AG04449 (cell line): ENCODE measurements around the gene SGK2.

Experiments
- CTCF ChIA-PET: fragments of 350-600 bp; formaldehyde crosslinking; extraction: SDS; loops from one replicate; lab custom pipeline; 2021; ENCODE audit warnings: antibody characterized with exemption; lab: Yijun Ruan, JAX
- POLR2A ChIA-PET: fragments of 400-600, 350-600 bp; formaldehyde crosslinking; extraction: SDS; loops from one replicate; lab custom pipeline; 2020; ENCODE audit warnings: antibody characterized with exemption, inconsistent platforms; lab: Yijun Ruan, JAX
- DNase-seq: peaks from one replicate; pipeline ENCODE4 v3.0.0-alpha.2; 2010; ENCODE audit warnings: low read depth, low spot score
- H3K4me3 ChIP-seq: 2 replicates; pipeline ENCODE4 v1.5.1; 2011; ENCODE audit warnings: low read depth, mild to moderate bottlenecking, control low read depth, low read length
- TF ChIP-seq, protein P1 (sequence below): IDR thresholded peaks from one replicate; pipeline ENCODE4 v1.5.1; 2011; ENCODE audit warnings: mild to moderate bottlenecking, moderate library complexity, low read length, control low read depth, inconsistent platforms; ENCODE audit not compliant: insufficient read depth; ENCODE audit errors: missing control alignments

The SGK2 gene

DNA sequence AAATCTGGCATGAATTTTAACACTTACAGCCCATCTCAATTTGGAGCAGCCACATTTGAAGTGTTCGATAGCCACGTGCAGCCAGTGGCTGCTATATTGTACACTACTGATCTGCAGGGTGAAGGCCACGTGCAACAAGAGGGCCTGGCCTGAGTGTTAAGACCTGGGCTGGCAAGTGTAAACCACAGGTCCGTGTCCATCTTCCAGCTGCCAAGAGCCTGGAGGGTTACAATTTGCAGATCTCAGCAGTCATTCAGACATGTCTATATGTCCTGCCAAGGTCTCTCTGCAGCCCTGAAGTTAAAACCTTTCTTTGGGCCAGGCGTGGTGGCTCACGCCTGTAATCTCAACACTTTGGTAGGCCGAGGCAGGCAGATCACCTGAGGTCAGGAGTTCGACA, 14.1 kb downstream of the SGK2 start:
- ChIA-PET POLR2A (no interaction called here), CTCF (interaction anchor here (1.1 kb wide), 1 partner anchor 34 kb away, joined by 3 read pairs; no protein-coding TSS in a partner anchor)
- no peak overlapping the region for H3K4me3 ChIP-seq
- DNase-seq: no peak
- TF ChIP-seq, protein P1, sequence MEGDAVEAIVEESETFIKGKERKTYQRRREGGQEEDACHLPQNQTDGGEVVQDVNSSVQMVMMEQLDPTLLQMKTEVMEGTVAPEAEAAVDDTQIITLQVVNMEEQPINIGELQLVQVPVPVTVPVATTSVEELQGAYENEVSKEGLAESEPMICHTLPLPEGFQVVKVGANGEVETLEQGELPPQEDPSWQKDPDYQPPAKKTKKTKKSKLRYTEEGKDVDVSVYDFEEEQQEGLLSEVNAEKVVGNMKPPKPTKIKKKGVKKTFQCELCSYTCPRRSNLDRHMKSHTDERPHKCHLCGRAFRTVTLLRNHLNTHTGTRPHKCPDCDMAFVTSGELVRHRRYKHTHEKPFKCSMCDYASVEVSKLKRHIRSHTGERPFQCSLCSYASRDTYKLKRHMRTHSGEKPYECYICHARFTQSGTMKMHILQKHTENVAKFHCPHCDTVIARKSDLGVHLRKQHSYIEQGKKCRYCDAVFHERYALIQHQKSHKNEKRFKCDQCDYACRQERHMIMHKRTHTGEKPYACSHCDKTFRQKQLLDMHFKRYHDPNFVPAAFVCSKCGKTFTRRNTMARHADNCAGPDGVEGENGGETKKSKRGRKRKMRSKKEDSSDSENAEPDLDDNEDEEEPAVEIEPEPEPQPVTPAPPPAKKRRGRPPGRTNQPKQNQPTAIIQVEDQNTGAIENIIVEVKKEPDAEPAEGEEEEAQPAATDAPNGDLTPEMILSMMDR: no peak

DNA sequence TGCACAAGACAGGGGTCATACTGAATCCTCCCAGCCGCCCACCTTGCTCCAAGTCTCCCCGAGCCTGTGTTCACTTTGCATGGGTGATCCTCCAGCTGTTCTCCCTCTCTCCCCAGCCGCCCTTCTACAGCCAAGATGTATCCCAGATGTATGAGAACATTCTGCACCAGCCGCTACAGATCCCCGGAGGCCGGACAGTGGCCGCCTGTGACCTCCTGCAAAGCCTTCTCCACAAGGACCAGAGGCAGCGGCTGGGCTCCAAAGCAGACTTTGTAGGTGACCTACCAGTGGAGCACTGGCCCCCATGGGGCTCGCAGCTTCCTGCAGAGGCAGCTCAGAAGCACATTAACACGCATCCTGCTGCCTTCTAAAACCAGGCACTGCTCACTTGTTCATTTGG, 17.3 kb downstream of the SGK2 start:
- DNase-seq: no peak
- TF ChIP-seq, protein P1: no peak
- POLR2A ChIA-PET: no interaction called here
- H3K4me3 ChIP-seq: no peak overlapping the region
- CTCF ChIA-PET: interaction anchor here (2.2 kb wide), 1 partner anchor 38 kb away, joined by 12 read pairs; no protein-coding TSS in a partner anchor

DNA sequence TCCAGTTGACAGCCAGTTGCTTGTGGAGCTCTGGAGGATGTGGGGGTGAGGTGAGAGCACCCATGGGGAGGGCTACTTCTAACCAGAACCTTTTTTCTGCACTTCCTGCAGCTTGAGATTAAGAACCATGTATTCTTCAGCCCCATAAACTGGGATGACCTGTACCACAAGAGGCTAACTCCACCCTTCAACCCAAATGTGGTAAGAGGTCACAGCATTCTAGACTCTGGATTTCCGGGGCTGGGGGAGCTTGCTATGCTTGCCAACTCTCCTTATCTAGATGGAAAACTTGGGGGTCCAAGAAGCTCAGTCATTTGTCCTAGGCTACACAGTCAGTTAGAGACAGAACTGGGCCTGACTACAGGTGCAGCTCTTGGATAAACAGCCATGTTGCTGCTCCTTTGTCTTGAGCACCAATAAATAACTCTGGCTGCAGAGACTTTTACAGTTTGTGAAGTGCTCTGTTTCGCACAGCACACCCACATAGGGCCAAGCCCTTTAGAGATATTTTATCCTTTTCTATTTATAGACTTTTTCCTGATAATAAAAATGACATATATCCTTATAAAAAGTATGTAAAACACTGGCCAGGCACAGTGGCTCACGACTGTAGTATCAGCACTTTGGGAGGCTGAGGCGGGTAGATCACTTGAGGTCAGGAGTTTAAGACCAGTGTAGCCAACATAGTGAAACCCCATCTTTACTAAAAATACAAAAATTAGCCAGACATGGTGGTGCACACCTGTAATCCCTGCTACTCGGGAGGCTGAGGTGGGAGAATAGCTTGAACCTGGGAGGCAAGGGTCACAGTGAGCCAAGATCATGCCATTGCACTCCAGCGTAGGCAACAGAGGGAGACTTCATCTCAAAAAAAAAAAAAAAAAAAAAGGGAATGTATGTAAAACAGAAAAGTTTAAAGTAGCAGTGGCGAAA, 21.3 kb downstream of the SGK2 start:
- no peak overlapping the region for H3K4me3 ChIP-seq
- TF ChIP-seq, protein P1: no peak
- ChIA-PET CTCF (no interaction called here), POLR2A (no interaction called here)
- no peak for DNase-seq

DNA sequence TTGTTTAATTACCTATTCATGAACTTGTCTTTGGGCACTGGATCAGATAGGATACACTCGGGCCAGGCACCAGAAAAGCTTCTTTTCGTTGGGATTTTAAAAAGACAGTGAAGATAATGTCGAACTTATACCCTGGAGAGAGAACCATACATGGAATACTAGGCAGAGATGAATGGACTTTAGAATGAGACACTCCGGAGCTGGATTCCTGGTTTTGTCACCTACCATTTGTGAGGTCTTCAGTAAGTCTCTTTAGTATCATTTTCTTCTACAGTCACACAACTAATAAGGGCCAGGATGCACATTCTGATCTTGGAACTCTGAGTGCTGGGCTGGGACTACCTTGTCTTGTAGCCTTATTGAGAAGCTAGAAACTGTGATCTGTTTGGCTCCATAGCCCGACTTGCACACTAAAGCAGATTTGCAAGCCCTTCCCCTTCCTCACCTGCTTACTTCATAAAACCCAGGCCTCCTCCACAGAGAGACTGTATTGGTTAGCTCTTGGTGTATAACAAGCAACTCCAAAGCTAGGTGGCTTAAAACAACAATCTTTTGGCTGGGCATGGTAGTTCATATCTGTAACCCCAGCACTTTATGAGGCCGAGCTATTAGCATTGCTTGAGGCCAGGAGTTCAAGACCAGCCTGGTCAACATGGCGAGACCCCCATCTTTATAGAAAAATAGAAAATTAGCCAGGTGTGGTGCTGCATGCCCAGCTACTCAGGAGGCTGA, 24.5 kb downstream of the SGK2 start:
- ChIA-PET CTCF (interaction anchor here (1.2 to 7.3 kb wide), 2 partner anchors 22 to 46 kb away, joined by 3 to 52 read pairs; no protein-coding TSS in a partner anchor), POLR2A (interaction anchor here (0.6 kb wide), 1 partner anchor 538 kb away, joined by 4 read pairs; no protein-coding TSS in a partner anchor)
- TF ChIP-seq, protein P1: no peak
- DNase-seq: no peak
- H3K4me3 ChIP-seq: no peak overlapping the region

DNA sequence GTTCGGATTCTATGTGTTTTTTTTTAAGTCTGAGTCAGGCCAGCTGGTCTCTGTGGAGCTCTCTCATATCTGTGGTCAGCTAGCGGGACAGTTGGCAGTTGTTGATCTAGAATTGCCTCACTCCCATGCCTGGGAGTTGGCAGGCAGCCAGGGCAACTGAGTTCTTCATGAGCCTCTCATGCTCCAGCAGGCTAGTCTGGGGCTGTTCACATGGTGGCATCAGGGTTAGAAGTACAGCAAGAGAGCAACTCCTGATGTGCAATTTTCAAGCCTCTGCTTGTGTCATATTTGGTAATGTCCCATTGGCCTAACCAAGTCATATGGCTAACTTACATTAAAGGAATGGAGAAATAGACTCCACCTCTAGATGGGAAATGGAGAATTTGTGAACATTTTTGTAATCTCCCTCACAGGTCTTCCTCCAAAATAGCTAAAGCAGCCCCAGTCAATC, 25.2 kb downstream of the SGK2 start:
- no peak overlapping the region for H3K4me3 ChIP-seq
- CTCF ChIA-PET: interaction anchor here (1.2 to 7.3 kb wide), 2 partner anchors 35 to 47 kb away, joined by 3 to 52 read pairs; no protein-coding TSS in a partner anchor
- peak; percentile 94 for DNase-seq
- POLR2A ChIA-PET: interaction anchor here (0.6 kb wide), 1 partner anchor 539 kb away, joined by 4 read pairs; no protein-coding TSS in a partner anchor
- TF ChIP-seq, protein P1: no peak
